Right forelimb (tissue), 1 donor: ENCODE data around the gene SP2.
A peak's percentile ranks its signal among the peaks of the same experiment; 100 is the strongest.

ENCODE experiments used
- DNase-seq: peaks from one replicate; pipeline ENCODE4 v3.0.0-alpha.2; 2018

Gene SP2

DNA sequence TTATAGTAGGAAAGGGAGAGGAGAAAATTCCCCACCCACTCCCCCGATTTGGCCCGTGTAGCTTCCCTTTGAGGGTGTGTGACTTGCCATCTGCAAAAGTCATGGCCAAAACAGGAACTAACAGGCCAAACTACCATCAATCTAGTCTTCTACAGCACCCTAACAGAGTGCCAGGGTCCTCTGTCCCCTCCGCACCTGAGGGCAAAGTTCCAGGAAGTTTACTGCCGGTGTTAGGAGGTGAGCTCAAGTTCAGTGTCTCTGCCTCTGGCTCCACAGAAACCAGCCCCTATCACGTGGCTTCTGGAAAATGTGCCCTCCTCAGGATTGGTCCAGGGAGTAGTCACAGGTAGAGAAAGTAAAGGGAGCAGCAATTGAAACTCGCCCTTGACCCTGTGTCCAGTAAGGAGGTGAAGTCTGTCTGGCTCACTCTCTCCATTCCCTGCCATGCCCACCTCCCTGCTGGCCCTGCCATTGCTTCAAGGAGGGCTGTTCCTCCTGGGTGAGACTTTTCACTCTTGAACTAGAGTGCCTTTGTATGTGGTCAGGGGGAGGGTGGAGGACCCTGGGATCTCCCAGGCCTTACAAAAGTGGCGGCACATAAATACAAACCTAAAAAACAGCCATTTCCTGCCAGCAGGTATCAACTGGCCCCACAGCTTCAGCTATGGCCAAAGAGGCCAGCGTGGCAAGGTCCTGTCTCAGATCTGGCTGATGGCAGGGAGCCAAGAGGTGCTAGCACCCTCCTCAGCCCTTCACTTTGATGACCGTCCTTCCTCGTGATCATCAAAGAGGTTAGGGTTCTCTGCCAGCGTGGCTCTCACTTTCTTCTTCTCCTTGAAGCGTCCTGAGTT is 56.4 kb downstream of the SP2 start:
- DNase-seq, result no peak

DNA sequence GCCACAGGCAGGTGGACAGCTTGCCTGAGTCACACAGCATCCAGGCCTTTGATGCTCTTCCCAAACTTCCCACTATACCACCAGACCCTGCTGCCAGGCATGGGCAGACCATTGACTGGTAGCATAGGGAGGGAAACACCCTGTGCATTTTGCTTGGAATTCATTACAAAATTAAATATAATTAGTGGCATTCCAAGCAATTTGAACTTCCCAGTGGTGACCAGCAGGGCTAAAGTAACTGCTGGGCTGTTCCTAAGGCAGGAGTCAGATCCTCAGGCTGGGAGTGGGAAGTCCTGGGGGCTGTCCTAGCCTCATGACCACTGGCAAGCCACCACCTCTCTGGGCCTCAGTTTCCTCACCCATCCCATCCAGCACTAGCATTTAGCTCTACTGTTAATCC is 57.9 kb downstream of the SP2 start:
- DNase-seq, result no peak

DNA sequence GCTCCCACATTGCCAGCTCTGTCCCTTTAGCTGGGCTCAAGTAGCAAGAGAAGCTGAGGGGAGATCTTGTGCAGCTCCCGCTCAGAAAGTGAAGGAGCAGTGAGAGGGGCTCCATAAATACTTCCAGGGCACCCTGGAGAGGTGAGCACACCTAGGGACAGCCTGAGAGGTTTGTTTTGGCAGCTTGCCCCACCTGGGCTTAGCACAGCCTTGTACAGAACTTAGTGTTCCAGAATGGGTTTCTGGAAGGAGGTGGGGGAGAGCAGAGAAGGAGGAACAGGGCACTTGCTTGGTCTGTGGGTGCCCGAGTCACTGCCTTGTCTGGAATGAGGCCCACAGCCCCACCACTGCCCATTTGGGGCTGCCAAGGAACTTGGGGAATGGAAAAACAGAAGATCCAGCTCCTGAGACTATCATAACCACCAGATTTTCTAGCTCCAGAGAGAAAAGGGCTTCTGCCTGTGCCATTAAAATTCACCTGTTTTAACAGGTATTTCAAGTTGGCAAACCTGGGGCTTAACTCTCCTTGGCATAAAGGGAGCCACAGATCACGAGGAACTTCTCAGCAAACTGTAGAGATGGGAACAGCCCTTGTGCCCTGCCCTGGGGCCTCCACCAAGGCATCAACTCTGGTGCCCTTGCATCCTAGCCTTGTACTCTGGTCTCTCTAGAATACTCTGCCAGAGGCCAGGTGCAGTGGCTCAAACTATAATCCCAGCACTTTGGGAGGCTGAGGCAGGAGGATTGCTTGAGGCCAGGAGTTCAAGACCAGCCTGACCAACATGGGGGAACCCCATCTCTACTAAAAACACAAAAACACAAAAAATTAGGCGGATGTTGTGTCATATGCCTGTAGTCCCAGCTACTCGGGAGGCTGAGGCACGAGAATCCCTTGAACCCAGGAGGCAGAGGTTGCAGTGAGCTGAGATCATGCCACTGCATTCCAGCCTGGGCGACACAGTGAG is 59.7 kb downstream of the SP2 start:
- DNase-seq, result no peak

DNA sequence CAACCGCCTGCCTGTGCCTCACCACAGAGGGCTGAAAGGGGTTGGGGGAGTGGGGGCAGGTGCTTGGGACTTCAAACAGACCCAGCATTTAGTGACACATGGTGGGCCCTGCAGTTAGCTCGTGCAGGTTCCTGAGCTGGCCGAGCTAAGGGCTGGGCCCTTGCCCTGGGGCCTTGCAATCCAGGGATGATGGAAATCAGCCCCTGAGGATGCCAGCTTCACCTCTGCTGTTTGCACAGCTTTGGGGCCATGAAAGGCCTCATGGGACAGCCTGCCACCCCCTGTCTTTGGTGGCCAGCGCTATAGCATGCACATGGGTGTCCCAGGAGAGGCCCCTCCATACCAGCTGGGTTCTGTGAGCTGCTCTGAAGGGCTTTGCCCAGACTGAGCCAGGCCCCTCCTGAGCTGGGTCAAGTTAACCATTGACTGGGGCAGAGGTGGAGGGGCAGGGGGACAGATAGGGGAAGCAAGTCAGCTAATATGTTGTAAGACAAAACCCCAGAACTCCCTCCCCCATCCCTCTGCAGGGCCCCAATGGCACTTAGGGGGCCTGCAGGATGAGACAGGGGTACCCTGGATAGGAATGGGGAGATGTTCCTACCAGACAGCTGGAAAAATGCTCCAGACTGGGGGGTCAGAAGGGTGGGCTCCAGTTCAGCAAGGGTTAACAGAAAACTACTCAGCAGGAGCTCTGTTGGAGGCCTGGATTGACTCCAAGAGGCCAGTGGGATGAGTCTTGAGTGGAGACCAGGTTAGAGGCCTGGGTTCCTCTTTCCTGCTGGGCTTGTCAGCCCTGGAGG is 61.0 kb downstream of the SP2 start:
- no peak for DNase-seq

DNA sequence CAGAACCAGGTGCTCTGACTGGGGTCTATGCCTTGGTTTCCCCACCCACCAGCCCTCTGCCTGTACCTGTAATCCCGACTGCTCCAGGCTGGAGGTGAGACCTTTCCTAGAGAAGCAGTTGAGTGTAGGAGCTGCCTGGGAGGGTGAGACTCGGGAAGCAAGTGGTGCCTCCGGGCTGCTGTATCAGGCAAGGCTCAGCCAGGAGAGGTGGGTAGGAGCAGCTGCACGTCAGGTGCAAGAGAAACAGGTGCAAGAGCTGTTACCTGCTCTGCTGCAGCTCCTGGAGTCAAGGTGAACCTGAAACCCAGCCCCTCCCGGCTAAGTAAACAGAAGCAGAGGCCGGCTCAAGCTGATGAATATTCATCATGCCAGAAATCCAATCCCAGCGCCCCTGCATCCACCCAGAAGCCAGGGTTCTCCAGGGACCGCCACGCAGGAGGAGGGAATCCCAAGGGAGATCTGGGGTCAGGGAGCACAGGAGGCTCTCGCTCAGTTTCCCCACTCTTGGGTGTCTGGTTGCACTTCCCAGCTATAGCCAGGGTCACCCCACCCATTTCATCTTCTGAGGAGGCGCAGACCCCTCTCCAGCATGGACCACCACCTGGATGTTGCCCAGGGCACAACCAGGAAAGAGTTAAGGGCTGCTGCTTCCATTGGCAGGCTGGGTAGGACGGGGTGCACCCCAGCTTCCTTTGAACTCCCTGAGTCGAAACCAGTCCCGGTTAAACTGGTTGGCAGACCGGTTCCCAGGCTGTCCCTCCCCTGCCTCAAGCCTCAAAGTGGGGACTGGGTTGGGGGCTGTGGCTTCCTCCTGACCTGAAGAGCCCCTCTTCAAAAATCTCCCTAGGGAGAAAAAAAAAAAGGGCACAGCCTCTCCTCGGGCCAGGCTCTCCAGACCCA is 61.8 kb downstream of the SP2 start, which contains the start of gene PRR15L:
PRR15L (minus strand) TSS at position 293 of the 900 bp plus-strand sequence. CDS start 4,649 bp downstream, outside the sequence.
- DNase-seq, result no peak

DNA sequence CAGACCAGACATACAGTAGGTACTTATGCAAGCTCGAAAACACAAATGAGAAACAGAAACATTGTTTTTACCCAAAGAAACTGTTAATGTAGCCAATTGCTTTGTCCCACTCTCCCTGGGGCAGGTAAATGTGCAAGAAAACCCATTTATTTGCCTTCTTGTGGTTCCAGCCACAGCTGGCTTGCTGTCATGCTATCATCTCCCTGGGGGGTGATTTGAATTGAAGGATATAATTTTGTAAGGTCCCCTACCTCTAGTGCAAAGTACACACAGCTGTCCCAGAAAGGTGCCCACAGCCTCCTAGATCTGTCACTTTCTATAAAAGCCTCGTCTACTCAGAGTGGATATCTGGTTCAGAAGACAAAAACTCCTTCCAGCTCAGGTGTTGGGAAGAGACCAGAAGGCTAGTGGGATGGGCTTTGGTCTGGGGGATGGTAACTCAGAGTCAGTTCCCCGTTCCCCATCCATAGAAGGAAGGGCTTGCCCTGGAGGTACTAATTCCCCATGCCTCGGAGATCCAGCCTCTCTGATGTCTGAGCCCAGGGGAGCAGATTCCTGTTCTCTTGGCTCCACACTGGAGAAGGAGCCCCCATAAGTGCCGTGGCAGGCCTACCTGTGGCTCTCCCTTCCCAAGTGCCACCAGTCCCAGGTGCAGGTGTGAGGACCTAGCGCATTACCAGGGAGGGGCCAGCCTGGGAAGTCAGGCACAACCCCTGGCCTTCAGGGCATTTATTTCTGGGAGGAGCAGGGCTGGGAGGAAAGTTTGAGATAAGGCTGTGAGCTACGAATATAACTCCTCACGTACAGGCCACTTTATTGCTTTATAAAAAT is 64.0 kb downstream of the SP2 start:
- DNase-seq, result no peak

DNA sequence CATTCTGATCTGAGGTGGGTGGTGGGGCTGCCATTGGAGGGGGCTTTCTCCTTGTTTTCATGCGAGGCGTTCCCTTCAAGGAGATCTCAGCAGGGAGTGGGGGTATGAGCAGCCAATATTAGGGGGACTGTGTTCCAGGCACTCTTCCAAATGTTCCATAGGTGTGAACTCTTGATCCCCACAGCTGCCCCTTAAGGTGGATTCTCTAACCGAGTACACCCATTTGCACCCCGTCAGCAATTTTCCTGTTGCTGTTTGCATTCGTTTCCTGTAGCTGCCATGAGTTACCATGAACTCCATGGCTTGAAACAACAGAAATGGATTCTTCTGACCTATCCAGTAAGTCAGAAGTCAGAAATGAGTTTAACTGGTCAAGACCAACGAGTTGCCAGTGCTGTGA is 65.4 kb downstream of the SP2 start:
- DNase-seq, result no peak

DNA sequence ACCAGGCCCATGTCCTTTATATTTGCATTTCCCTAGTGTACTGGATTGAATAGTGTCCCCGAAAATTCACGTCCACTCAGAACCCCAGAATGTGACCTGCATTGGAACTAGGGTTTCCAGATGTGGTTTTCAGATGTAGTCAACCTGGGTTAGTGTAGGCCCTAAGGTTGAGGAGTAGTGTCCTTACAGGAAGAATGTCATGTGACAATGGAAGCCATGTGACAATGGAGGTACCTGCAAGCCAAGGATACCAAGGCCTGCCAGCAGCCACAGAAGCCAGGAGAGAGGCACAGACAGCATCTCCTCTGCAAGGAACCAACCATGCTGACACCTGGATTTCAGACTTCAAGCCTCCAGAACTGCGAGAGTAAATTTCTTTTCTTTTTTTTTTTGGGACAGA is 66.9 kb downstream of the SP2 start:
- no peak for DNase-seq

DNA sequence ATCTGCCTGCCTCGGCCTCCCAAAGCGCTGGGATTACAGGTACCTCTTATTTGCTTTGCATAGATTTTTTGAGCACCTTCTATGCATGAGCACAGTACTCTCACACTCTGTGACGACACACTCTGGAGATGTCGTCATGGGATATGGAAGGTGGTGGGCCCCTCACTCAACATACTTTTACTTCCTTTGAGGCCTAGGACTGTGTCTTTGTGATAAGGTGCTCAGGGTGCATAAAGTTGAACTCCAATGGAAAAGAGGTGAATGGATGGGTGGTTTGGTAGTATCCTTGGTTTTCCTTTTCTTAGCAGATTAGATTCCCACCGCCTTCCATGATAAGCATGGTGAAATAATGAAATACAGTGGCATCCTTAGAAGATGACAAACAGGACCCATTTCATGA is 68.8 kb downstream of the SP2 start:
- DNase-seq, result no peak

DNA sequence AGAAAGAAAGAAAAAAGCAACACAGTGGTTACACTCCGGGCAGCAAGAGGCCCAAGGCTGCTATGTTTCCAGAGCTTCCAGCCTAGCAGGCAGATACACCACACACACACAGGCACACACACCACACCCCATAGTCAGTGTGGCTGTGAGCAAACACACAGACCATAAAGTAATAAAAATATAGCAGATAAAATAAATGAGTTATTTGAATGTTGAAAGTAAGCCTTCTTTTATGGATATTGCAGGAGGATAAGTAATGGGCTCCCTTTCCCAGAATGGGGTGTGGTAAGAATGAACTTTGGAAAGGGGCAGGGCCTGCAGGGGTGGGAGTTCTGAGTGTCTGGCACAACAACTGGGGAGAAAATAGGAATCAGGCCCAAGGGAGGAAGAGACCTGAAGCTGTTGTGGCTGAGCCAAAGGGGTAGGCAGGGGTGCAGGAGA is 70.1 kb downstream of the SP2 start:
- DNase-seq, result no peak

DNA sequence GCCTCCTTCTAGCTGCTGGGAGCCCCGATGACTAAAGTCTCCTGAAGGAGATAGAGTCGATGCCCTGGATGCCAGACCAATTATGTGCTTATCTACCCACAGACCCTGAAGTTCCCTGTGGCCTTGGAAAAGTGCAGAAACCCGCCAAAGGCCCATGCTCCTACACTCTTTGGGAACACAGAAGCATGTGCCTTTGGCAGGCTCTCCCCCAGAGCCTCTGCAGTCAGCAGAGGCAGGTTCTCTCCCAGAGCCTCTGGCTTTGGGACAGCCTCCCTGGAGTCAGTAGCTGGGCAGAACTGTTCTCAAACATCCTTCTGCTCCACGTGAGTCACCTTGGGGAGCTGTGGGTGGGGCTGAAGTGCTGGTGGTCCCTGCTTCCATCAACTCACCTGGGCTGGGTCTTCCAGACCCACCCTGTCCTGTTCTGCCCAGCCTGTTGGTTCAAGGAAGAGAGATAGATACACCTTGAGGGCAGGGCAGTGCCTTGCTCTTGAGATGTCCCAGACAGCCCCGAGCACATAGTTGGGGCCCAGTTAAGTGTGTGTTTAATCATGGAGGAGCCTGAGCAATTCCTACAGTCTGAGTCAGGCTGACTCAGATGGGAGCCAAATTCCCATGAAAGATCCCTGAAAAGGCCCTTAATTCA is 71.7 kb downstream of the SP2 start:
- DNase-seq, result no peak

DNA sequence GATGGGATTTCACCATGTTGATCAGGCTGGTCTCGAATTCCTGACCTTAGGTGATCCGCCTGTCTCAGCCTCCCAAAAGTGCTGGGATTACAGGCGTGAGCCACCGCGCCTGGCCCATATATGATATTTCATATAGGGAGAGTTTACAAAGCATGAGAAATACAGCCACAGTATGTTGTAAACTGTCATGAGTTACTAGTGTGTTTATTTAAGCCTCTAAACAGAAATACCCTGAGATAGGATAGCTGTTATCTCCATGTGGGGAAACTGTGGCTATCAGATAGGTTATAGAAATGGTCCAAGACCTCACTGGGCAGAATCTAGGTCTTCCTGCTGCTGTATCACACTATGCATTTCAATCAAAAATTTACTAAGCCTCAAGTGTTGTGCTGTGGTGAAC is 72.8 kb downstream of the SP2 start:
- DNase-seq, result no peak

DNA sequence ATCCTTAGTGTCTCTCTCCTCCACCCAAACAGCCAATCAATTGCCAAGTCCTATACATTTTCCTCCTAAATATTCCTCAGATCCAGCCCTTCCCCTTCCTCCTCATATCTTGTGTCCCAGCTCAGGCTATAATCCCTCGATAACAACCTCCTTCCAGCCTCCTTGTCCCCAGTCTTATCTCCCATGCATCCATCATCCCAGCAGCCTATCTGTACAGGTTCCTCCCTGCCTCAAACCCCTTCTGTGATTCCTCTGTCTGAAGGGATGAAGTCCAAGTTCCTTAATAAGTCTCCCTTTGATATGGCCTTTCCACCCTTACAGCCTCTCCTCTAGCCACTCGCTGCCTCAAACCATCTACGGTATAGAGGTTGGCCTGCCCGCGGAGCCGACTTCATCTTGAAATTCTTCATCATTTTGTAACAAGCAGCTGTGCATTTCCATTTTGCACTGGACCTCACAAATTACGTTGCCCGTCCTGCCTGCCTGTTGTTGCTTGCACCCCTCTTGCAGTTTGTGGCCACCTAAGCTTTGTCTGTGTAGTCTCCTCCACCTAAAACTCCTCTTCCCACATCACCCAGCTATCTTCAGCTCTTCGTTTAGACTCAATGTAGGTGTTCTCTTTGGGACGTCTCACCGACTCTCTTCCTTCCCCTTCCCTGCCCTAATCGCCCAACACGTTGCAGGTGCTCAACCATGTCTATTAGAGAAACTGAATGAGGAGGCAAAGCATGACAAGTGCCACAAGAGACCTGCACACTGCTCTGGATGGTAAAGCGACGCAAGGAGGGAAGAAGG is 74.1 kb downstream of the SP2 start:
- no peak for DNase-seq

DNA sequence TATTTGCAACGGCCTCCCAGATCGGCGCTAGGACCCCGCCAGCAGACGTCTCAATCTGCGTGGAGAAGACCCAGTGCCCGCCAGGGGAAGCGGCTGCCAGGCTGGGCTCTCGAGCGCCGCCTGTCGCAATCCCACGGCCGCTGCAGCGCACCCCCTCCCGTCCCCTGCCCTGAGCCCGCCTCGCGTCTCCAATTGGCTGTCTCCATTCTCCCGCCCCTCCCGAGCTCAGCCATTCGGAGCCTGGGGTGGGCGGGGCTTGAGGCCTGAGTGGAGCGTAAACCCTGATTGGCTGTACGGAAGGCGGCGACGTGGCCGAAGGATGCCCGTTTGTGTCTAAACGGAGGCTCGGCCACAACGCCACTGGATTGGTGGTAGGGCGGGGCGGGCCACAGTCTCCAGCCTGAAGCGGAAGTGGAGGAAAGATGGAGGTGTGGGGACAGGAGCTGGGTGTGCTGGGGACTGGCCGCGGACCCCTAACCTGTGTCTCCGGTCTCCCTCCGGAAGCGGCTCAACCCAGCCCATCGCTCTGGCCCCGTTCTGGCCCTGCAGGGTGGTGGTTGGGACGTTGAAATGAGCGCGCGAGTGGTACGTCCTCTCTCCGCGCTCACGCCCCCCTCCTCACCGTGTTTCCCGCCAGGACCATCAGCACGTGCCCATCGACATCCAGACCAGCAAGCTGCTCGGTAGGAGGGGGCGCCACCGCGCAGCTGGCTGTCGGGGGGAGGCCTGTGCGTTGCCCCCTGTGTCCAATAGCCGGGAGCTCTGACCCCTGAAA is 74.9 kb downstream of the SP2 start, which contains the start of gene CDK5RAP3:
CDK5RAP3 (plus strand) TSS at position 389 of the 775 bp plus-strand sequence; CDS start at position 423, 34 bp downstream.
- peak; percentile 100 for DNase-seq

DNA sequence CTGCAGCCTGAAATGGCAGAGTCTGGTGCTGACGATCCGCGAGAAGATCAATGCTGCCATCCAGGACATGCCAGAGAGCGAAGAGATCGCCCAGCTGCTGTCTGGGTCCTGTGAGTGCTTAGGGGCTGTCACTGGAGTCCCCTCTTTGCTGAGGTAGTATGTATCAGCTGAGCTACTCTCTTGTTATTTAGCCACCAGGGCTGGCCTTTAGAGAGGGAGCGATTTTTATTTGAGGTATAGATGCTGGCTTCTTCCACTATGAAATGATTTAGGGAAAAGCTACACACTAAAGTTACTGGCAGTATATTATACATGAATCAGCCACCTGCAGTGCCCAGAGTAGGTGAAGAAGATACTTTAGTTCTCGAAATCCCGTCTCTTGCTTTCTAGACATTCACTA is 77.5 kb downstream of the SP2 start:
- DNase-seq, result no peak

DNA sequence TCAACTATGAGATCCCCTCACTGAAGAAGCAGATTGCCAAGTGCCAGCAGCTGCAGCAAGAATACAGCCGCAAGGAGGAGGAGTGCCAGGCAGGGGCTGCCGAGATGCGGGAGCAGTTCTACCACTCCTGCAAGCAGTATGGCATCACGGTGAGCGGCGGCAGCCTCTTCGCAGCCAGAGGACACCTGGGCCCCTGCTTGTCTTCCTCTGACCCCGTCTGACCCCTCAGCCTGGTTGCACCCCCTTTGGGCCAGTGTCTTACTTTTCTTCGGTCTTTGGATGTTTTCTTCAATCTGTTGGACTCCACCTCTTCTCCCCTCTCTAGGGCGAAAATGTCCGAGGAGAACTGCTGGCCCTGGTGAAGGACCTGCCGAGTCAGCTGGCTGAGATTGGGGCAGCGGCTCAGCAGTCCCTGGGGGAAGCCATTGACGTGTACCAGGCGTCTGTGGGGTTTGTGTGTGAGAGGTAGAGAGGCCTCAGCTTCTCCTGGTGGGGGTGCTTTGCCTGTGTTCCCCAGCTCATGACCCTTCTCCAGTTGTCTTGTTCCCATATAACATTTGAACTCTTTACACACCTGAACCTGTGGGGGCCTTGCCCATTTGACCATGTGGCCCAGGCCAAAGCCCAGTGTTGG is 79.3 kb downstream of the SP2 start:
- no peak for DNase-seq

DNA sequence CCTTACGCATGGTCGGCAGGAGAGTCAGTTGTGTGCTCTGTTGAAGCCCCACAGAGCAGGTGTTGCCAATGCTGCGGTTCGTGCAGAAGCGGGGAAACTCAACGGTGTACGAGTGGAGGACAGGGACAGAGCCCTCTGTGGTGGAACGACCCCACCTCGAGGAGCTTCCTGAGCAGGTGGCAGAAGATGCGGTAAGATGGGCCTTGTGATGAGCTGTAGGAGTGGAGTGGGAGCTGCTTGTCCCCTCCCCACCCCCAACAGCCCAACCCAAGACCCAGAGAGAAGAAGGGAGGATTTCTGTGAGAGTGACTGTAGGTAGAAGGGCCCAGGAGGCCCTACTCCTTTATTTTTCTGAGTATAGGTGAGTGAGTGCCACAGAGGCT is 79.8 kb downstream of the SP2 start:
- no peak for DNase-seq

DNA sequence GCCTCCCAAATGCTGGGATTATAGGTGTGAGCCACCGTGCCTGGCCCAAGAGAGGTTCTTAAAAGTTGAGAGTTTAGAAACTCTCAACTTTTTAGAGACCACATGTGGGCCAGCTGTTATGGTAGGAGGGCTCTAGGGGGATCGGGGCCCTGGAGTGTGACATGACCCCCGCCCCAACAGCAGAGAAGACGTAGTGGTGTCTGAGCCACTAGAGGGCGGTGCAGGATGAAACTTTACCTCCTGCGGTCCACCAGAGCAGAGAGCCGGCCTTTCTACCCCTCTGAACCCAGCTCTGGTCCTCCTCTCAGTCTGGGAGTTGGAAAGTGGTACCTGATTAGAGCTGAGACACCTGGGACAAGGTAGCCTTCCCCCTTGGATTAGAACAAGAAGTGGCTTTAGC is 82.3 kb downstream of the SP2 start:
- DNase-seq, result peak; percentile 78
